ENCODE results near the gene FAM228B.
"Not testable (repeated sequence)": the region's sequence is repeated elsewhere in the genome, so short reads cannot be mapped to it uniquely, and the experiment has no call there.

FAM228B gene

DNA sequence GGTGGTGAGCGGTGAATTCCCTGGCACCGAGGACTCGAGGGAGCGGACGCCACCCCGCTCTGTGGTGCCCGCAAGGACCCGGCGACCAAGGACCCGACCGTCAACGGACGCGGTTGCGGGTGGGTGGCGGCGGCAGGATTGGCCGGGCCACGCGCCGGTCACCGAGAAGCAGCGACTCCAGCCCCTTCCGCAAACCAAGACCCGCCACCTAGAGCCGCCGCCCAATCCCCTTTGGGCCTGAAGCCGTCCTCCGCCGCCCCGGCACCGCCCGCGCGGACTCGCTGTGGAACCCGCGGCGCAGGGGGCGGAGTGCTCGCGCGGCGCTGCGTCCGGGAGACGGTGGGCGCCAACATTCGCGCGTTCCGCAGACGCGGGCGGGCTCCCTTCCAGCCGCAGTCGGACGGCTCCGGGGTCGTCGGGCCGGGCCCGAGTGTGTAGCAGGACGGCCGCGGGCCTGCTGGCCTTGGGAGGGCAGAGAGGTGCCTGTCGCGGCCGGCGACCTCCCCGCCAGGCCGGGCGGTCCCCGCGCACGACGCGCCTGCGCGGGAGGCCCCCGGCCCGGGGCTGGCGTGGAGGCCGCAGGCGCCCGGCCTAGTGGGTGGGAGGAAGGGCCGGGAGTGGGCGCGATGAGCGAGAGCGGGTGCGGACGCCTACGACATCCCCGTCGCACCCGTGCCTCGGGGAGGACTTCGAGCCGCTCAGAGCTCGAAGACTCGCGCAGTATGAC is at the start of gene FAM228B, which contains the start of gene PFN4:
Gene FAM228B (plus strand): TSS at position 275 of the 727 bp plus-strand sequence. CDS start 893 bp downstream, outside the sequence.
Gene PFN4 (minus strand): TSS at position 140 of the 727 bp plus-strand sequence. CDS start 799 bp downstream, outside the sequence.
- peak; percentile 42 for DNase-seq

DNA sequence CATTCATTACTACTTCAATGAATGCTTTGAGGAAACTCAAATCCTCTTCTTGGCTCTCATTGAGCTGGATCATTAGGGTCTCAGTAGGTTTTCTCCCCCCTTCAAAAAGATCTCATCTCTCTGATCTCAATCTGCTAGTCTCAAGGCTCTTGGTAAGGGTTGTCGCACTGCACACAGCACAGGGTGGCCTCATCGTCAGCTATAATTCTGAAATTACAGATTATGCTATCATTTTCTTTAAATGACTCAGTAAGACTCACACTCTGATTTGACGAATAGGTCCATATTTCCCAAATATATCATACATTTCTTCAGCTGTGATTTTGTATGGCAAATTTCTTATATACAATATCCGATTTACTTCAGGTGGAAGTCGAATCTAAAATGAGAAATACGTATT is 49.5 kb upstream of the FAM228B start:
- DNase-seq, result no peak

DNA sequence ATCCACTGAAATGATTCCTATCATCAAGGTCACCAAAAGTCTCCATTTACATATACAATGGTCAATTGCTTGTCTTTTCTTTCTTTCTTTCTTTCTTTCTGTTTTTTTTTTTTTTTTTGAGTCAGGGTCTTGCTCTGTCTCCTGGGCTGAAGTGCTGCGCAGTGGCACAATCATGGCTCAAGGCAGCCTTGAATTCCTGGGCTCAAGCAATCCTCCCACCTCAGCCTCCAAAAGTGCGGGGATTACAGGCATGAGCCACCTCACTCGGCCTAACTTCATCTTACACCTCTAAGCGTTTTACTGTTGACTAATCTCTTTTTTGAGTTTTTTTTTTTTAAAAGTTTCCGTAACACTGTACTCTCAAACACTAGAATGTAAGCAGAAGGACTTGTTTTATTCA is 48.0 kb upstream of the FAM228B start:
- DNase-seq, result no peak

DNA sequence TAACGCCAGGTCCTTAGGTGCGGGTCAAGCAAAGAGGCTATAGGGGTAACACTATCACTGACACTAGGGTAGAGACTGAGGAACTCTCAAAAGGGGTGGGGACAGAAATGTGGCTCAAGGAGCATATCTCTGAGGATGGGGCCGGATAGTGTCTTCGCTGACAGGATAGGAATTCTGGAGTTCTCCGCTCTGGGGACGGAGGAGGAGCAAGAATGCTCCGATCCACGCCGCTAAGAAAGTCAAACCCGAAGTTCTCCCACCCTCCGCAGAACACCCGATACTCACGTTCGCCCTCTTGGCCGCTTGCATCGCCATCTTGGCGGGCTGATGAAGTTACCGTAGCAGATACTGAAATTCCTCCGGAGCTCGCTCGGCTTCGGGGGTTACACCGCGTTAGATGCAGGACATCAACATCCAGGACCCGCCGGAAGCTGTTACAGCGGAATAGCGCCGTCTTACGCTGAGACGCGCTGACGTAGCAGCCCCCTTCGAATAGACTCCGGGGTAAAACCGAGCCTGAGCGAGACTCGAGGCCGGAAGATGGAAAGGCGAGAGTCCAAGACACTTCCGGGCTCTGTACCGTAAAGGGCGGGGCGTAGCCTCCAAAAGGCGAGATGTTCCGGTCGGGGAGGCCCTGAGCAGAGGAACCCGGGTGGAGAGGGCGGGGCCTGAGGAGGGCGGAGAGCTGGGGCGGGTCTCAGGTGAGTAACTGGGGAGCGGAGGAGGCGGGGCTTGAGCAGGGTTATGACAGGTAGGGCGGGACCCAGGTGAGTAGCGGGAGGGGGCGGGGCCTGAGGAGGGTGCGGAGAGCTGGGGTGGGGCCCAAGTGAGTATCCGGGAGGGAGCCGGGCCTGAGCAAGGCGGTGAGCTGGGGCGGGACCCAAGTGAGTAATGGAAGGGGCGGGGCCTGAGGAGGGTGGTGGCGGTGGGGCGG is 47.1 kb upstream of the FAM228B start, which contains the start of gene SF3B6:
Gene SF3B6 (minus strand): TSS at position 412 of the 934 bp plus-strand sequence. CDS start 97 bp downstream, at position 315.
- peak; percentile 100 for DNase-seq

DNA sequence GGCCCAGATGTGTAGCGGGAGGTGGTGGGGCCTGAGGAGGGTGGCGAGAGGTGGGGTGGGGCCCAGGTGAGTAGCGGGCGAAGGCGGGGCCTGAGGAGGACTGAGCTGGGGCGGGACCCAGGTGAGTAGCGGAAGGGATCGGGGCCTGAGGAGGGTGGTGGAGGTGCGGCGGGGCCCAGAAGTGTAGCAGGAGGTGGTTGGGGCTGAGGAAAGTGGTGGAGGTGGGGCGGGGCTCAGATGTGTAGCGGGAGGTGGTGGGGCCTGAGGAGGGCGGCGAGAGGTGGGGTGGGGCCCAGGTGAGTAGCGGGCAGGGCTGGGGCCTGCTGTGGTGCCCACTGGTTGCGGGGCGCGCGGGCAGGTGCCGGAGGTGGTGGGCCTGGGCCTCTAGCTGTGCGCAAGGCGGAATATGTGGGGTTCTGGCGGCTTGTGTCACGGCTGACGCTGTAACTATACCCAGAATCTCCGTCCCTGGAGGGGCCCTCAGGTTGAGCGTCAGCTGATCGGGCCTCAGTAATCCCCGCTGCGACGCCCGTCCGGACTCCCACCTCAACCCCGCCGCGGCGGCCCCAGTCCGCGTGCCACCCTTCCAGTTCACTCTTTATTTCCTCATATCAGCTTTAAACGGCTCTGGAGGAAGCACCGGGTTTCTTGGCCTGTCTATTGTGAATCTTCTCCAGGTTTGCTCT is 46.3 kb upstream of the FAM228B start:
- DNase-seq, result no peak

DNA sequence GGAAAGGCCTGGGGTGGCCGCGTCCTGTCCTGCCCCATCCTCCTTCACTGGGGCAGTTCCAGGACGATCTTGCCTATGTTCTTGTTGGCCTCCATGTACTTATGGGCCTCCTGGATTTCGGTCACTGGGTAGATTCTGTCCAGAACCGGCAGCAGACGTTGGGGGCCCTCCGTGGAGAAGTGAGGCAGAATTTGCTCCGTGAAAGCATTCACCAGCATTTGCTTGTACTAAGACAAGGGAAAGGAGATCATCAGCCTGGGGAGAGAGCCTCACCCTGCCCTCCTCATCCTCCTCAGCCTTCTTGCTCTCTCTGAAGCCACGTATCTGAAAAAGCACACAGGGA is 45.8 kb upstream of the FAM228B start:
- DNase-seq, result no peak

DNA sequence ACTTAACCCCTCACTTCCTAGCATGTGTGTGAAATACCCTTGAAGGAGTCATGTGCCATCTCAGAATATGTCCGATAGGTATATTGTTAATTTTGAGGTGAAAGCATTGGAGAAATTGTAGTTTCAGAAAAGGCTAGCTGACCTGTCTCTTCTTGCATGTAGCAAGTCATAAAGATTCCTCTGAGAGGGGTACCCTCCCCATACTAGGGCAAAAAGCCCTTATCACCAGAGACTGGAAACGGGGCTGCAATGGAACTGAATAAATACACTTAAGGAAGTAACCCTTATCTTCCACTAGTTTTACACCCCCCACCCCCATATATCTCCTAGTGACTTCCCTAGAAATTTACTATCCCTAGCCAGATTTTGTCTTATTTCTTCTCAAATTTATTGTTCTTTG is 45.4 kb upstream of the FAM228B start:
- DNase-seq, result no peak

DNA sequence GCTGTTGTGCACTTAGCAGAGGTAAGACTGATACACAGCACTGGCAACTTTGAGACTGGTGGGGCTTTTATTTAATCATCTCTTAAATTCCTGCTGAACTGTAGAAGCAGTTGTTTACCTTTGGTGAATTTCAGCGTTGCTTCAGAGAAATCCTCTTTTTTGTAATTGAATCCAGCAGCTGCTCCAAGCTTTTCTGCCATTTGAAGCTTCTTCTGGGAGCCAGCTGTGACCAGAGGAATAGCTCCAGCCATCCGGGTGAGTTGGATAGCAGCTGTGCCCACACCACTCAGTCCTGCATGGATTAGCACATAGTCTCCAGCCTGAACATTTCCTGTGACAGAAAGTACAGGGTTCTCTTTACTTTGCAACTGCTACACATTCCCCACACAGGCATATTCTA is 42.6 kb upstream of the FAM228B start:
- DNase-seq, result no peak

DNA sequence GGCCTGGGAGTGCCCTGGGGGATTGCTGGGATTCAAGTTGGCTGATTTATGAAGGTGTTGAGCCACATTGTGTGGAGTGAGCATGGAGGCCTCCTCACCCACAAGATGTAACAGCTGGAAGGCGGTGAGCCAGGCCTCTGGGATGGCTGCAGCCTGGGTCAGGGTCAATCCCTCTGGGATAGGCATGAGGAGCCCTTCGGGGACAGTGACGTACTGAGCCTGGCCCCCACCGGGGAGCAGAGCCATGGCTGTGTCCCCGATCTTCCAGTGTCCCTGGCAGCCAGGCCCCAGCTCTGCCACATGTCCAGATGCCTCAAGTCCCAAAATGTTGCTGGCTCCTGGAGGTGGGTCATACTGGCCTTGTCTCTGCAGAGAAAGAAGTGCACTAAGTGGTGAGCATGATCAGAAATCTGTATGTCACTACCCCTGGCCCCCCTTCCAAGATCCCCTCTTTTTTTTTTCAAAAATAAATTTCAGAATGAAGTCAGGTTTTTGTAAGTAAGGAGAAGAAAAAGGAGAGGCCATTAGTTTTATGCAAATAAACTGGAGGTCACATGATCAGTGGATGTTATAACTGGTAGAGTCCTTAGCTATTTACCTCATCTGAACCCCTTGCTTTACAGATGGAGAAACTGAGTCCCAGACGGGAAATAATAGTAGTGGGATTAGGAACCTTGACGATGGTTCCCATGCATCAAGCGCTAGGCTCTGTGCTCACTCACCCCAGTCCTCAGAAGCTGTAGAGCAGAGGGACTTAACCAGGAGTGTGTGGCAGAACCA is 40.3 kb upstream of the FAM228B start:
- DNase-seq, result no peak

DNA sequence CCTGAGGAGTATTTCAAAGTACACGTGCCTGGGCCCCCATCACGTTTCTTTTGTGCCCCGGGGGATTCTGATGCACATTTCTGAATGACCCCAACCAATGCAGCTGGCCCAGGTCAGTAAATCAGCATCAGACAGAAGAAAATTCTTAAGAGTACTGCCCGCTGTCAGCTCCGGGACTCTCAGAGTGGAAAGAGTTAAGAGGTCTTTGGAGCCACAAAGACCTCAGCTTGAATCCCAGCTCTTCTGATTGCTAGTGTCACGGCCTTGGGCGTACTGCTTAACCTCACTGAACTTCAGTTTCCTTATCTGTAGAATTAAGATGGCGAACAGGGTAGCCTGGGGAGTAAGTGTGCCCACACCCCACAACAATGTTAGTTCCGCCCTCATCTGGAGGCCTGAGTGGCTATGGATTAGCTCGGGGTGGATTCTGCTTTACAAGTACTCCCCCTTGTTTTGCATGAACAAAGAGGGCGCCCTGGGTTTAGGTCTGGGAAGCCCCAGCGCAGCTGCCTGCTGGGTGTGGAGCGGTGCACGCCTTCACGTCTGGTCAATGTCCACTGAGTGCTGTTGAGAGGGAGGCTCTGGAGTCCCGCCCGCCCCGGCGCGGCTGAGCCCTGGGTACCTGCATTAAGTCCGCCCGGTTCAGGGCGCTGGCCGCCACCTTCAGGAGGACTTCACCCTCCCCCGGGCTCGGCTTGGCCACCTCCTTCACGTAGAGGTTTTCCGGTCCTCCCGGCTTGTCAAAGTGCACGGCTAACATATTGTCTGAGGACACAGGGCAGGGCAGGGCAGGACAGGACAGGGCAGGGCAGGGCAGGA is 39.5 kb upstream of the FAM228B start:
- peak; percentile 41 for DNase-seq

DNA sequence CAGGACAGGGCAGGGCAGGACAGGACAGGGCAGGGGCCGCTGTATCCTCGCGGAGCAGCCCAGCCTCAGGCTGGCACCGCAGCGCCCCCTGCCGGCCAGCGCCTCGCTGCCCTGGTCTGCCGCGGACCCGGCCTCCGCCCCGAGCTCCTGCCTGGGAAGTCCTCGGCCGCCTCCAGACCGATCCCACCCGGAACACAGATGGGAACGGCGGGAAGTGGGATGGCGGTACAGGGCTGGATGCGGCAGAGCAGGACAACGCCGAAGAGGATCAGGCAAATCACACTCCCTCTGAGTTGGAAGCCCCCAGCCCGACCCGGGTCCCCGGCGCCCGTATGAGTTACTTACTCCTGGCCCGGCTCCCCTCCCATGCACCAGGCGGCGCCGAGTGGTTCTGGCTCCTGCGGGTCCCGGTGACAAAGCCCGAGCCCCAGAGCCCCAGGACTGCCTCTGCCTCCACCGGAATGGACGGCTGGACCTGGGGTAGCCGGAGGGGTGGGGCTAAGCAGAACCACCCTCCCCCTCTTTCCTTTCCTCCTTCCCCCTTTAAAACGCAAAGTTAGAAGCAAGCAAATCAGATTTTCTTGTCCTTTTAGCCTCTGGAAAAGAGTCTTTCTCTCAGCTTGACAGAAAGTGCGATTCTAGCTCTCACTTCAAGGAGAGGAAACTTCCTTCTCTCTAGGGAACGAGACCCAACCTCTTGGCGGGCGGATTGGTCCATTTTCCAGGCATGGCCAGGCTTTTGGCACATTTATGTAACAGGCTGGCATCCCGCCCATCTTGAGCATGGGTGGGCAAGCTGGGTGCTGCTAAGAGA is 38.7 kb upstream of the FAM228B start, which contains the start of gene TP53I3:
Gene TP53I3 (minus strand): TSS at position 449 of the 814 bp plus-strand sequence. CDS start 508 bp downstream, outside the sequence.
- peak; percentile 78 for DNase-seq

DNA sequence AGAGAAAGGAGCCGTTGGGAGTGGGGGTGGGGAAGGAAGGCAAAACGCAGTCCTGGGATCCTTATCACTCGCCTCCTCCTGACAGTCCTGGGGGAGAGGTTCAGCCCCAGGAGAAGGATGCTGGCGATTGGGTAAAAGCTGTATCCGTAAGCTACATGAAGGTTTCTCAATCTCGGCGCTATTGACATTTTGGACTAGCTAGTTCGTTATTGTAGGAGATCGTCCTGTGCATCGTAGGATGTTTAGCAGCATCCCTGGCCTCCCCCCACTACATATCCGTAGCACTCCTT is 38.1 kb upstream of the FAM228B start:
- DNase-seq, result no peak

DNA sequence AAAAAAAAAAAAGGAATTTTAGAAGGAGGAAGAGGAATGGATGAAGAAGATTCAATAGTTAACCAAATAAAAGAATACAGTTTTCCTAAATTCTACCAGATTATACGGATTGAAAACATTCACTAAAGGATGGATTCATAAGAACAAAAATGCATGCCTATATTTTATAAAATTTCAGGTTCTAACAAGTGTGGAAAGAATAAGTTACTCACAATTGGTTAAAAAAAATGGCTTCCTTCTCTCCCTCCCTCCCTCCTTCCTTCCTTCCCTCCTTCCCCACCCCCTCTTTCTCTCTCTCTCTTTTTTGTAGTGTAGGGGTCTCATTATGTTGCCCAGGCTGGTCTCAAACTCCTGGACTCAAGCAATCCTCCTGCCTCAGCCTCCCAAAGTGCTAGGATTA is 37.0 kb upstream of the FAM228B start:
- DNase-seq, result no peak

DNA sequence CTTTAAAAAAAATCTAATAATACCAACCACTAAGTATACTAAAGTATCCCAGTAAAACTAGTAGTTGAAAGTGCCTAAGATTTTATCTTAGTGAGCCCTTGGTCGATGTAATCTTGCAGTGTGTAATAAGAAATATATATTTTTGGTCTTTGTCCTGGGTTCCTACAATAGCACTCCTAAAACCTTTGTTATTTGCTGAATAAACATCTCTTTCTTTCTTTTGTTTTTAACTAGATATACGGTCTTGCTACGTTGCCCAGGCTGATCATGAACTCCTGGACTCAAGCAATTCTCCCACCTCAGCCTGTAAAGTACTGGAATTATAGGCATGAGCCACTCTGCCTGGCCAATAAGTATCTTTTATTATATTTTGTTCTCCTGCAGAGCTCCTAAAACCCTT is 36.2 kb upstream of the FAM228B start:
- DNase-seq, result no peak

DNA sequence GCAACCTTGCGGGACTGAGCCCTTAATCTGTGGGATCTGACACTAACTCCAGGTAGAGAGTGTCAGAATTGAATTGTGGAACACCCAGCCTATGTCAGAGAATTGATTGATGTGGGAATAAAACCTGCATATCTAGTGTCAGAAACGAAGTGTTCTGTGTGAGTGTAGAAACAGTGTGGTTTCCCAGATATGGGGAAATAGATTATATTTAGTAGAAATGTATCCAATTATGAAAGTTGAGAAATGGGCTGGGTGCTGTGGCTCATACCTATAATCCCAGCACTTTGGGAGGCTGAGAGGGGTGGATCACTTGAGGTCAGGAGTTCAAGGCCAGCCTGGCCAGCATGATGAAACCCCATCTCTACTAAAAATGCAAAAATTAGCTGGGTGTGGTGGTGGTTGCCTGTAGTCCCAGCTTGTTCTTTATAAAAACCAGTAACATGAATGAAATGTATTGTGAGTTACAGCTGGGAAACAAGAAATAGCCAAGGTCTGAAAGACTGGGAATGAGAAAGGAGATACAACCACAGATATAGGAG is 34.4 kb upstream of the FAM228B start:
- DNase-seq, result no peak

DNA sequence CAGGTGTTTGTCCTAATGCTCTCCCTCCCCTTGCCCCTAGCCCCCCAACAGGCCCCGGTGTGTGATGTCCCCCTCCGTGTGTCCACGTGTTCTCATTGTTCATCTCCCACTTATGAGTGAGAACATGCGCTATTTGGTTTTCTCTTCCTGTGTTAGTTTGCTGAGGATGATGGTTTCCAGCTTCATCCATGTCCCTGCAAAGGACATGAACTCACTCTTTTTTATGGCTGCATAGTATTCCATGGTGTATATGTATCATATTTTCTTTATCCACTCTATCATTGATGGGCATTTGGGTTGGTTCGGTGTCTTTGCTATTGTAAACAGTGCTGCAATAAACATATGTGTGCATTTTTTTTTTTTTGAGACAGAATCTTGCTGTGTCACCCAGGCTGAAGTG is 30.0 kb upstream of the FAM228B start:
- not testable (repeated sequence) for DNase-seq

DNA sequence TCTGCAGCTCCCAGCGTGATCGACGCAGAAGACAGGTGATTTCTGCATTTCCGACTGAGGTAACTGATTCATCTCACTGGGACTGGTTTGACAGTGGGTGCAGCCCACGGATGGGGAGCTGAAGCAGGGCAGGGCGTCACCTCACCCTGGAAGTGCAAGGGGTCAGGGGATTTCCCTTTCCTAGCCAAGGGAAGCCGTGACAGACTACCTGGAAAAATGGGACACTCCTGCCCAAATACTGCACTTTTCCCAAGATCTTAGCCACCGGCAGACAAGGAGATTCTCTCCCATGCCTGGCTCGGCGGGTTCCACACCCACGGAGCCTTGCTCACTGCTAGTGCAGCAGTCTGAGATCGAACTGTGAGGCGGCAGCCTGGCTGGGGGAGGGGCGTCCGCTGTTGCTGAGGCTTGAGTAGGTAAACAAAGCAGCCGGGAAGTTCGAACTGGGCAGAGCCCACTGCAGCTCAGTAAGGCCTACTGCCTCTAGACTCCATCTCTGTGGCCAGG is 28.0 kb upstream of the FAM228B start:
- DNase-seq, result not testable (repeated sequence)

DNA sequence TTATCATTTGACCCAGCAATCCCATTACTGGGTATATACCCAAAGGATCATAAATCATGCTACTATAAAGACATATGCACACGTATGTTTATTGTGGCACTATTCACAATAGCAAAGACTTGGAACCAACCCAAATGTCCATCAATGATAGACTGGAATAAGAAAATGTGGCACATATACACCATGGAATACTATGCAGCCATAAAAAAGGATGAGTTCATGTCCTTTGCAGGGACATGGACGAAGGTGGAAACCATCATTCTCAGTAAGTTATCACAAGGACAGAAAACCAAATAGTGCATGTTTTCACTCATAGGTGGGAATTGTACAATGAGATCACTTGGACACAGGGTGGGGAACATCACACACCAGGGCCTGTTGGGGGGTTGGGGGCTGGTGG is 22.5 kb upstream of the FAM228B start:
- not testable (repeated sequence) for DNase-seq

DNA sequence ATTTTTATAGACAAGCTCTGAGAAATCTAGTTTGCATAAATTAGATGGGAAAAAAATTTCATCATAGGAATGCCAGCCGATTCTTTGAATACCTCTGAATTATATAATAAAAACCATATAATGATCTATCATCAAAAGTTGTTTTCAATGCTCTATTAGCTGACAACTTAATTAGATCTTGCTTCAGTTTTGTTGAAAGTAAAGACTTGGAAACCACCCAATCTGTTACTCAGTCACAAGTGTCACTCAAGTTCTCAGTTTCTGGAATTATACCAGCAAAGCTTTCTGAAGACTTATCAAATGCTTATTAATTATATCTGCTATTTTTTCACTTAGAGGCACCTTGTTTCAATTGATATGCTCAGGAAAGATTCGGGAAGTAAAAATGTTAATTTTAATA is 21.3 kb upstream of the FAM228B start:
- DNase-seq, result no peak

DNA sequence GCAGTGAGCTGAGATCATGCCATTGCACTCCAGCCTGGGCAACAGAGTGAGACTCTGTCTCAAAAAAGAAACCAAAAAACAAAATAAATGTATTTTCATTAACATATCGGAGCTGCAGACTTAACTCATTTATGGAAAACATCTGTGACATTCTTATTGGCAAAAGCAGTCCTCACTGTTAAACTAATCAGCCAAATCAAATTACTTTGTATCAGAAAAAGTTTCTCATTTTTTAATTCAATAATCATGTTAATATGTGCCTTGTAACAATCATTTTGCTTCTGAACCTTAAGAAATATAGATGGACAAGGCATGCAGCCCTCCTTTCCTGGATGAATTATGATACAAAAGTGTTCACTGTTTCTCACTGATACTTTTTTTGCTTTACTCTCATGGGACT is 20.6 kb upstream of the FAM228B start:
- no peak for DNase-seq
